ENCODE measurements around the gene CD8B. TPM values are rescaled to one million over a fixed set of nuclear protein-coding genes. Genes with fewer than 3 reads are reported as not detected.

The CD8B gene
- total RNA-seq, 1 experiment from 2014 or later: 0.24 TPM

DNA sequence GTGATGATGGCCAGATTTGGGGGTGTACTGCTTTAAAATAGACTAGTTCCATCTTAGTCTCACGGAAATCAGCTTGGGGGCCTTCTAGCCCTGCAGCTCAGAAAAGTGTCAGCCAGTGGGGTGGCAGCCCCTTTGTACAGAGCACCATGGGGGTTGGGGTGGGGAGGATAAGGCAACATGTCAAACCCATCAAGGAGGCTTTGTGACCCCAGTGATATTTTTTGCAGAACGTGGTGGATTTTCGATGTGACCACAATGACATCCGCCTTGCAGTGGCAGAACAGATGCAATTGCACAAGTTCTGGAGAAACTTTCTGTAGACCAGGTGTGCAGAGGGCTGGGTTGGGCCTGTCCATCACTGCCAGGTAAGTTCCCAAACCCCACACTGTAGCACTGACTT is 67.9 kb downstream of the CD8B start:
- peaks cover 84% of the 10 kb centered on the region for H3K27me3 Mint-ChIP-seq (ENCODE audit: low read depth)
- H4K91ac ChIP-seq (ENCODE audit: insufficient read length, low read depth, low read length): no peak overlapping the region

More for the DNA sequence above, 67.9 kb downstream of the CD8B start:
- Histone ChIP-seq H3K4me1 (ENCODE audit: insufficient read depth, low read length) (no peaks in the 10 kb centered on the region), H2BK20ac (ENCODE audit: low read depth, low read length, poor library complexity, severe bottlenecking) (no peak overlapping the region), H3K9me3 (ENCODE audit: control insufficient read depth, low read depth, low read length) (peaks cover 13% of the 10 kb centered on the region), H3K4me2 (ENCODE audit: insufficient read depth, insufficient read length, low read length) (no peak overlapping the region), H3K14ac (ENCODE audit: insufficient read depth, low read length) (no peak overlapping the region), H3K79me1 (ENCODE audit: insufficient read depth, low read depth, low read length, poor library complexity, severe bottlenecking) (no peaks in the 10 kb centered on the region), H3K79me2 (ENCODE audit: insufficient read depth, low read length) (no peaks in the 10 kb centered on the region), H3K23me2 (ENCODE audit: insufficient read length, low read depth, low read length, poor library complexity, severe bottlenecking) (peaks cover 5% of the 10 kb centered on the region), H2AFZ (ENCODE audit: low read length) (no peak overlapping the region), H3K9ac (ENCODE audit: extremely low read depth, insufficient read length, low read length) (no peak overlapping the region), H4K8ac (replicated peaks; ENCODE audit: insufficient read length, low read depth, low read length) (no peak overlapping the region), H2BK12ac (ENCODE audit: insufficient read length, low read depth, low read length) (no peak overlapping the region), H3K4ac (ENCODE audit: low read depth, low read length) (no peak overlapping the region), H2BK5ac (ENCODE audit: insufficient read length, low read length) (no peak overlapping the region), H3K18ac (ENCODE audit: insufficient read length, low read depth, low read length) (no peak overlapping the region), H3T11ph (ENCODE audit: low read length) (no peak overlapping the region), H2BK120ac (ENCODE audit: low read depth, low read length, poor library complexity, severe bottlenecking) (no peak overlapping the region), H3K23ac (ENCODE audit: insufficient read length, low read depth, low read length) (no peak overlapping the region), H3K56ac (ENCODE audit: insufficient read length, low read depth, low read length) (no peak overlapping the region), H2BK15ac (ENCODE audit: low read depth, low read length) (no peak overlapping the region), H2AK5ac (ENCODE audit: insufficient read length, low read length) (no peak overlapping the region), H3K27ac (ENCODE audit: insufficient read length, low read depth, low read length) (no peak overlapping the region), H4K20me1 (ENCODE audit: control insufficient read depth, insufficient read depth, insufficient read length) (no peaks in the 10 kb centered on the region), H4K5ac (ENCODE audit: insufficient read length, low read depth, low read length) (no peak overlapping the region), H3K27me3 (ENCODE audit: insufficient read depth, low read length) (peaks cover 34% of the 10 kb centered on the region; the same call in 1 of the 2 replicates)
- peaks cover 9 to 21% of the 10 kb centered on the region in 2 experiments for H3K4me1 Mint-ChIP-seq
- peak overlapping the region in 1 of 3 experiments; percentile 73; a peak in 2 of 7 replicates for H3K27ac Mint-ChIP-seq
- WGBS (ENCODE audit: extremely low coverage, insufficient read length, low lambda C conversion rate): no CpG with 5 or more reads among the region's 4 CpGs
- TF ChIP-seq, protein P1, sequence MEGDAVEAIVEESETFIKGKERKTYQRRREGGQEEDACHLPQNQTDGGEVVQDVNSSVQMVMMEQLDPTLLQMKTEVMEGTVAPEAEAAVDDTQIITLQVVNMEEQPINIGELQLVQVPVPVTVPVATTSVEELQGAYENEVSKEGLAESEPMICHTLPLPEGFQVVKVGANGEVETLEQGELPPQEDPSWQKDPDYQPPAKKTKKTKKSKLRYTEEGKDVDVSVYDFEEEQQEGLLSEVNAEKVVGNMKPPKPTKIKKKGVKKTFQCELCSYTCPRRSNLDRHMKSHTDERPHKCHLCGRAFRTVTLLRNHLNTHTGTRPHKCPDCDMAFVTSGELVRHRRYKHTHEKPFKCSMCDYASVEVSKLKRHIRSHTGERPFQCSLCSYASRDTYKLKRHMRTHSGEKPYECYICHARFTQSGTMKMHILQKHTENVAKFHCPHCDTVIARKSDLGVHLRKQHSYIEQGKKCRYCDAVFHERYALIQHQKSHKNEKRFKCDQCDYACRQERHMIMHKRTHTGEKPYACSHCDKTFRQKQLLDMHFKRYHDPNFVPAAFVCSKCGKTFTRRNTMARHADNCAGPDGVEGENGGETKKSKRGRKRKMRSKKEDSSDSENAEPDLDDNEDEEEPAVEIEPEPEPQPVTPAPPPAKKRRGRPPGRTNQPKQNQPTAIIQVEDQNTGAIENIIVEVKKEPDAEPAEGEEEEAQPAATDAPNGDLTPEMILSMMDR (conservative IDR thresholded peaks at IDR 0.05): no peak
- peaks cover 20 to 25% of the 10 kb centered on the region in 2 experiments for H3K9me3 Mint-ChIP-seq
- peaks cover 7 to 10% (median 7%) of the 10 kb centered on the region in 3 experiments; a peak in 5 of 7 replicates for H3K36me3 Mint-ChIP-seq (ENCODE audit: insufficient read depth in 1 of 3, low read depth in 3 of 3)
- H3K4me3 Mint-ChIP-seq: no peak overlapping the region
- no peak for DNase-seq
